Superior temporal gyrus (tissue), 1 donor: ENCODE results near the gene TDRD3.
A peak's percentile ranks its signal among the peaks of the same experiment; 100 is the strongest.
"Not testable (repeated sequence)": the region's sequence is repeated elsewhere in the genome, so short reads cannot be mapped to it uniquely, and the experiment has no call there.

Source experiments
- DNase-seq: peaks from one replicate; pipeline ENCODE4 v3.0.0-alpha.2; 2016; ENCODE audit errors: extremely low spot score

Gene TDRD3

GRCh38 chr13:60398907-60399589 is 2.0 kb downstream of the TDRD3 start:
- DNase-seq, result no peak

GRCh38 chr13:60402022-60402421 is 5.0 kb downstream of the TDRD3 start:
- no peak for DNase-seq

GRCh38 chr13:60407095-60407494 is 10.1 kb downstream of the TDRD3 start:
- no peak for DNase-seq

GRCh38 chr13:60407852-60408251 is 10.8 kb downstream of the TDRD3 start:
- DNase-seq, result not testable (repeated sequence)

GRCh38 chr13:60409574-60410292 is 12.7 kb downstream of the TDRD3 start:
- DNase-seq, result not testable (repeated sequence)

GRCh38 chr13:60410299-60410698 is 13.3 kb downstream of the TDRD3 start:
- DNase-seq, result no peak

- DNase-seq, result no peak
Measured at GRCh38 chr13:60411464-60411863, 14.4 kb downstream of the TDRD3 start.

- no peak for DNase-seq
Measured at GRCh38 chr13:60411983-60412382, 15.0 kb downstream of the TDRD3 start.

- no peak for DNase-seq
Measured at GRCh38 chr13:60412909-60413616, 16.0 kb downstream of the TDRD3 start.

GRCh38 chr13:60414177-60414576 is 17.2 kb downstream of the TDRD3 start:
- no peak for DNase-seq

GRCh38 chr13:60417734-60418133 is 20.7 kb downstream of the TDRD3 start:
- no peak for DNase-seq

GRCh38 chr13:60418954-60419353 is 21.9 kb downstream of the TDRD3 start:
- DNase-seq, result no peak

GRCh38 chr13:60425332-60425731 is 28.3 kb downstream of the TDRD3 start:
- DNase-seq, result no peak

GRCh38 chr13:60426075-60426474 is 29.1 kb downstream of the TDRD3 start:
- no peak for DNase-seq

- DNase-seq, result no peak
Measured at GRCh38 chr13:60427285-60427684, 30.3 kb downstream of the TDRD3 start.

- peak; percentile 89 for DNase-seq
Measured at GRCh38 chr13:60431108-60431700, 34.2 kb downstream of the TDRD3 start.

- no peak for DNase-seq
Measured at GRCh38 chr13:60433505-60433904, 36.5 kb downstream of the TDRD3 start.

GRCh38 chr13:60435762-60436374 is 38.8 kb downstream of the TDRD3 start:
- no peak for DNase-seq

- DNase-seq, result no peak
Measured at GRCh38 chr13:60439201-60439600, 42.2 kb downstream of the TDRD3 start.

GRCh38 chr13:60441761-60442160 is 44.7 kb downstream of the TDRD3 start:
- no peak for DNase-seq

GRCh38 chr13:60448907-60449510 is 52.0 kb downstream of the TDRD3 start:
- DNase-seq, result peak; percentile 84
